LNCaP clone FGC (cell line): Measurements from ENCODE around the gene DRD2.

Experiments used
- DNase-seq: peaks from one replicate; pipeline ENCODE4 v3.0.0-alpha.2; 2011; ENCODE audit warnings: low read depth
- H3K4me3 ChIP-seq: 2 replicates; pipeline ENCODE4 v1.5.1; 2011; ENCODE audit warnings: mild to moderate bottlenecking, low read depth, low read length, control low read depth
- TF ChIP-seq, protein P1 (sequence below): IDR thresholded peaks from 2 replicates; pipeline ENCODE4 v1.5.1; 2012; ENCODE audit warnings: mild to moderate bottlenecking; ENCODE audit not compliant: control insufficient read depth, insufficient read depth; ENCODE audit errors: extremely low read depth

DRD2 gene

DNA sequence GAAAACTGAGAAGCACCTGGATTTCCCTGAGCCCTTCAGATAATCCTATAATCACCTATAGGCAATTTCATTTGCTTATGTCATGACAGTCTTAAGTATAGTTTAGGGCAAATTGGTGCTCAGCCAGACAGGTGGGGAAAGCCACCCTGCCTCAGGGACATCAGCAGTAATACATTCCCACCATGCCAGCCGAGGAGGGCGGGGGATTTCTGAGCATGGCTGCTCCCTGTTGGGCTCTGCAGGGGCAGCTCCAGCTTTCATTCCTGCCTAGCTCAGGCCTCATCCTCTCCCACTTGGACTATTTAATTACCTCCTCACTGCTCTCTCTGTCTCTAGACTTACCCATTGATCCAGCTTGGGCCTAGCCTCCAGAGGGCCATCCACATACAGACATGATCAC is 9.0 kb upstream of the DRD2 start:
- TF ChIP-seq, protein P1, sequence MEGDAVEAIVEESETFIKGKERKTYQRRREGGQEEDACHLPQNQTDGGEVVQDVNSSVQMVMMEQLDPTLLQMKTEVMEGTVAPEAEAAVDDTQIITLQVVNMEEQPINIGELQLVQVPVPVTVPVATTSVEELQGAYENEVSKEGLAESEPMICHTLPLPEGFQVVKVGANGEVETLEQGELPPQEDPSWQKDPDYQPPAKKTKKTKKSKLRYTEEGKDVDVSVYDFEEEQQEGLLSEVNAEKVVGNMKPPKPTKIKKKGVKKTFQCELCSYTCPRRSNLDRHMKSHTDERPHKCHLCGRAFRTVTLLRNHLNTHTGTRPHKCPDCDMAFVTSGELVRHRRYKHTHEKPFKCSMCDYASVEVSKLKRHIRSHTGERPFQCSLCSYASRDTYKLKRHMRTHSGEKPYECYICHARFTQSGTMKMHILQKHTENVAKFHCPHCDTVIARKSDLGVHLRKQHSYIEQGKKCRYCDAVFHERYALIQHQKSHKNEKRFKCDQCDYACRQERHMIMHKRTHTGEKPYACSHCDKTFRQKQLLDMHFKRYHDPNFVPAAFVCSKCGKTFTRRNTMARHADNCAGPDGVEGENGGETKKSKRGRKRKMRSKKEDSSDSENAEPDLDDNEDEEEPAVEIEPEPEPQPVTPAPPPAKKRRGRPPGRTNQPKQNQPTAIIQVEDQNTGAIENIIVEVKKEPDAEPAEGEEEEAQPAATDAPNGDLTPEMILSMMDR: no peak
- no peak overlapping the region for H3K4me3 ChIP-seq
- DNase-seq: no peak

DNA sequence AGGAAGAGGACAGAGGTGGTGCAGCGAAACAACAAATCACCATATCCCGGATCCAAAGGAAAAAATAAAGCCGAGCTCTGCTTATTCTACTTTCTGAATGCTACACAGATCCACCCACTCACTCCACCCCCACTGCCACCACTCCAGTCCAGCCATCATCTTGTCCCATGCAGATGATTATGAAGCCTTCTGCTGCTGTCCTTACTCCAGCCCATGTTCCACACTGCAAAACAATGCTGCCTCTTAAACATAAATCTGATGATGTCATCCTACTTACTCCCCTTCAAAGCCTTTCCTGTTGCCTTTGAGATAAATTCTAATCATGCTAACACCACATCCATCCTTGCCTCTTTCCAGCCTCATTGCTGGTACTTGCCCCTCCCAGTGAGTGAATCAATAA is 6.5 kb upstream of the DRD2 start:
- H3K4me3 ChIP-seq: no peak overlapping the region
- DNase-seq: no peak
- TF ChIP-seq, protein P1: no peak

DNA sequence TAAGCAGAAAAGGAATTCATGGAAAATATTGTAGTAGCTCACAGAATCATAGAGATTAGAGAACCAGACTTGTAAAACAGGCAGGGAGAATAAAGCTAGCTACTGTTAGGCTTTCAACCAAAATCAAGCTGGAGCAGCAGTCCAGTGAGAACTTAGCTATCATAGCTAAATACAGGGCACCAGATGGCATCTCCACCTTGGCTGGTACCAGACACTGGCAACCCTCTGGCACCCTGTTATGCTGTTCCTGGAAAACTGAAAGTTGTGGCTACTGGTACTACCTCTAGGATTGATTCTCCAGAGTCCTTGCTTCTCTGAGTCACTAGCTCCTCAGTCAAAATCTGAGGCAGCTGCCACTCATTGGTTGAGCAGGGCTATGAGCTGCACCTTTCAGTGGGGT is 6.0 kb upstream of the DRD2 start:
- DNase-seq: no peak
- TF ChIP-seq, protein P1: no peak
- no peak overlapping the region for H3K4me3 ChIP-seq

DNA sequence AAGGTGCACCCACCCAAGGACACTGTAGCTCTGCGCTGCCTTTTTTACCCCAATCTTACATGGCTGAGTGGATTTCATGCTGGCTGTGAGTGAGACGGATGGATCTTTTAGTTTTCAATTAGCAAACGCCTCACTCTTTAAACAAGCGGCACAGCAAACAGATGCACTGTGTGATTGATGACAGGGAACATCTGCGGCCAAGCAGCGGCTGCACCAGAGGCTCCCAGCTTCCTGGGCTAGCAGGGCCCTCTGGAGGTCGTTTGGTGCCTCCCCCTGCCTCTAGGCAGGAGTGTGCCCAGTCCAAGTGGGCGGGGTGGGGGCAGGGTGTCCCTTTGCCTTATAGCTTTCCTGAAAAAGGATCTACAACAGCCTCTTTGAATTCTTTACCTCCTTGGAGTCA is 2.1 kb upstream of the DRD2 start:
- no peak overlapping the region for H3K4me3 ChIP-seq
- DNase-seq: no peak
- TF ChIP-seq, protein P1: no peak

DNA sequence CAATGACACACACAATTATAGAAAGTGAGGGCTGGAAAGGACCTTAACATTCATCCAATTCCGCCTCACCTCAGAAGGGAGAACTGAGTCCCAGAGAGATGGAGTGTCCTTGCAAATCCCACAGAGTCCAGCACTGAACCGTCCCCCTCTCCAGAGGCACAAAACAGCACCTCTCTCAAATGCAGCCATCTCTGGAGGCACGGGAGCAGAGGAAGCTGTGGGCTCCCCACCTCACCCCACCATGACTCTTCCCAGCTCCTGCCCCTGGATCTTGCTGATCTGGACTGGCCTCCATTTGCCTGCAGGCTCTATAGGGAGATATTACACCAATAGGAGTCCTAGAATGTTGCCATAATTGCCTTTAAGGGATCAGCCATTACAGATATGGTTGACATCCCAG is 1.4 kb upstream of the DRD2 start:
- DNase-seq: no peak
- no peak overlapping the region for H3K4me3 ChIP-seq
- TF ChIP-seq, protein P1: no peak

DNA sequence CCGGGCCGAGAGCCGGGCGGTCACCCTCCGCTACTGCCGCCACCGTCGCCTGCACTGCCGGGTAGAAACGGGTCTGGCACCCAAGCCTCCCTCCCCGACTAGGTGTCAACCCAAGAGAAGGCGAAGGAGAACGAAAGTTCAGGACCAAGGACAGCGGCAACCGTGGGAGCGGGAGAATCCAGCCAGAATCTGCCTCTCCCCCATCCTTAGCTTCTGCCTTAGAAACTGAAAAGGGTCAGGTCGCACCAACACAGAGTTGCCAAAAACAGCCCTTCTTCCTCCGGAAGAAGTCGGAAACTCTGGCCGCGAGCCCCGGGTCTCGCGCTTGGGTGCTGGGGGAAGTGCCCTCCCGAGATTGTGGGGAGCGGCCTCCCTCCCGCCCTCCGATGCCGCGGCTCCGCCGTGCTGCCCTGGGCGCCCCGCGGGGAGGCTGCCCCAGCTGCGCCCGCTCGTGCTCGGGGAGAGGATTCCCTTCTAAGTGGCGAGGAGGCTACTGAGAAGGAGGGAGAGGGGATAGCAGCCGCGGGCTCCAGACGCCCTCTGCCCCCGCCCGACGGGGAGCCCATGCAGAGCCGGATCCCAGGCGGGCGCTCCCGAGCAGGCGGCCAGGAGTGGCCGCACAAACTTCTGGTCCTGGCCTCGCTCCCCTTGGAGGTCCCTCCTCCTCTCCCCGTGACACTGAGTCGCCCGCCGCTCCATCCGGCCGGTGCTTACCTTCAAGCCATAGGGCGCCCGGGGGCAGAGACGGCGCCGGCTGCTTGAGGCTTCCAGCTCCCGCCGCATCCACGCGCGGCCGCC is 637 bp downstream of the DRD2 start:
- no peak overlapping the region for H3K4me3 ChIP-seq
- TF ChIP-seq, protein P1: no peak
- DNase-seq: peak; percentile 48

DNA sequence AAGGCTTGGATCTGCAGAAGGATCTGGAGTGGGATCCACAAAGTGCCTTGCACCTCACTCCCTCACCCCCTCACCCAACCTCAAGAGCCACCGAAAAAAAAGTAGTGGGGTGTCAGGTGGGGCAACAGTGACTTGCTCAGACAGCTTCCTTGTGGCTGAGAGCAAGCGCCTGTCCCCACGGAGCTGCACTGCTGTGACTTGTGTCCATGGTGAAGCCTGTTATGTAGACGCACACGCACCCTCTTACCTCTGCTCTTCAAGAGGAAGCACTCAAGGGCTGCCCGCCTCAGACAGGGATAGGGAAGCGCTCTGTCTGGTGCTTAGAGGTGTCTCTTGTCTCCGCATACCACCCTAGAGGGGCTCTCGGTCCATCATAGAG is 1.2 kb downstream of the DRD2 start:
- TF ChIP-seq, protein P1: no peak
- no peak for DNase-seq
- H3K4me3 ChIP-seq: no peak overlapping the region
